Upper lobe of right lung (tissue), 1 donor: ENCODE data around the gene PRR33. TPM values are rescaled to one million over a fixed set of nuclear protein-coding genes. Genes with fewer than 3 reads are reported as not detected.
"Not testable (repeated sequence)": the region's sequence is repeated elsewhere in the genome, so short reads cannot be mapped to it uniquely, and the experiment has no call there.

ENCODE experiments used
- ATAC-seq: fragments of 200-7000 bp; cut with Tn5 transposase; one replicate; pipeline ENCODE4 v1.9.1; 2020; ENCODE audit warnings: mild to moderate bottlenecking, moderate library complexity
- DNase-seq: peaks from one replicate; pipeline ENCODE4 v3.0.0-alpha.2; 2020
- H3K27ac ChIP-seq: fragments of 200-600 bp; one replicate; pipeline ENCODE4 v1.8.0; 2022
- H3K27me3 ChIP-seq: fragments of 200-600 bp; one replicate; pipeline ENCODE4 v1.8.0; 2022; ENCODE audit warnings: mild to moderate bottlenecking
- H3K36me3 ChIP-seq: fragments of 200-600 bp; one replicate; pipeline ENCODE4 v1.8.0; 2022
- H3K4me1 ChIP-seq: fragments of 200-600 bp; one replicate; pipeline ENCODE4 v1.8.0; 2022
- H3K4me3 ChIP-seq: fragments of 200-600 bp; one replicate; pipeline ENCODE4 v1.8.0; 2022; ENCODE audit warnings: mild to moderate bottlenecking
- H3K9me3 ChIP-seq: fragments of 200-600 bp; one replicate; pipeline ENCODE4 v1.8.0; 2022
- intact Hi-C: fragments of 100-400 bp; cut with DNase I; formaldehyde crosslinking; loops from one replicate; pipeline ENCODE4 v1.11.0; 2022
- total RNA-seq: library from RNA; stranded (reverse); fragmentation: NEBNext Ultra II Directional; extraction: Animal tissue kit (Norgen Biotek cat#: 25700); gene quantifications from one replicate; pipeline ENCODE4 v1.2.1, GENCODE V29; 2021
- TF ChIP-seq, protein P1 (sequence below): fragments of 200-600 bp; IDR thresholded peaks from one replicate; pipeline ENCODE4 v1.8.0; 2022; ENCODE audit warnings: antibody characterized with exemption
- donor health status: DM: no; HTN: yes; CAD: no; lungs with severe emphysema.

The PRR33 gene
- total RNA-seq, 1 donor from 2014 or later: not detected

- no peaks in the 10 kb centered on the region for H3K9me3 ChIP-seq
- H3K36me3 ChIP-seq: no peaks in the 10 kb centered on the region
- H3K4me3 ChIP-seq: no peak overlapping the region
- intact Hi-C loops: no loop called here
- TF ChIP-seq, protein P1, sequence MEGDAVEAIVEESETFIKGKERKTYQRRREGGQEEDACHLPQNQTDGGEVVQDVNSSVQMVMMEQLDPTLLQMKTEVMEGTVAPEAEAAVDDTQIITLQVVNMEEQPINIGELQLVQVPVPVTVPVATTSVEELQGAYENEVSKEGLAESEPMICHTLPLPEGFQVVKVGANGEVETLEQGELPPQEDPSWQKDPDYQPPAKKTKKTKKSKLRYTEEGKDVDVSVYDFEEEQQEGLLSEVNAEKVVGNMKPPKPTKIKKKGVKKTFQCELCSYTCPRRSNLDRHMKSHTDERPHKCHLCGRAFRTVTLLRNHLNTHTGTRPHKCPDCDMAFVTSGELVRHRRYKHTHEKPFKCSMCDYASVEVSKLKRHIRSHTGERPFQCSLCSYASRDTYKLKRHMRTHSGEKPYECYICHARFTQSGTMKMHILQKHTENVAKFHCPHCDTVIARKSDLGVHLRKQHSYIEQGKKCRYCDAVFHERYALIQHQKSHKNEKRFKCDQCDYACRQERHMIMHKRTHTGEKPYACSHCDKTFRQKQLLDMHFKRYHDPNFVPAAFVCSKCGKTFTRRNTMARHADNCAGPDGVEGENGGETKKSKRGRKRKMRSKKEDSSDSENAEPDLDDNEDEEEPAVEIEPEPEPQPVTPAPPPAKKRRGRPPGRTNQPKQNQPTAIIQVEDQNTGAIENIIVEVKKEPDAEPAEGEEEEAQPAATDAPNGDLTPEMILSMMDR: no peak
- H3K27me3 ChIP-seq: no peaks in the 10 kb centered on the region
- no peaks in the 10 kb centered on the region for H3K4me1 ChIP-seq
- ATAC-seq (peak; percentile 64), DNase-seq (peak; percentile 71)
- peak overlapping the region; percentile 17 for H3K27ac ChIP-seq
Measured at GRCh38 chr11:1889224-1889930, 2.3 kb downstream of the PRR33 start.

- TF ChIP-seq, protein P1: no peak
- H3K27ac ChIP-seq: no peak overlapping the region
Measured at GRCh38 chr11:1888811-1889210, 2.9 kb downstream of the PRR33 start.

DNA sequence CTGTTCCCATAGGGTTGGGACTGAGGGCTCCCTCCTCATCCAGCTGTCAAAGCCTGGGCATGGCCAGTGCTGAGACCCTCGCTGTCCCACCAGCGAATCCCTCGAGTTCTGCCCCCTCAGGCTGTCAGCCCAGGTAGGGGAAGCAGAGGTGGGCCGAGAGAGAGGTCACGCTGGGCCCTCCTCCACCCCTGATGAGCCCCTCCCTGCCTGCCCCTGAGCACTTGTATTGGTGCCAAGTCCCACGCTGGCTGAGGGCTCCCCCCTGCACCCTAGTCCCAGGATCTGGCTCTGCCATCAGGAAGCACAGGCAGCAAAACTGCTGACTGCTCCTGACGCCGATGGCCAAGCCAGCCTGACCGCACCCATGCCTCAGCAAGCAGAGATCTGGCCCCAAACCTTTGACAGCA is 3.3 kb downstream of the PRR33 start:
- DNase-seq (no peak), ATAC-seq (no peak)
- Histone ChIP-seq H3K4me3 (no peak overlapping the region), H3K4me1 (no peaks in the 10 kb centered on the region), H3K27me3 (no peaks in the 10 kb centered on the region), H3K27ac (no peak overlapping the region), H3K9me3 (no peaks in the 10 kb centered on the region), H3K36me3 (no peaks in the 10 kb centered on the region)
- intact Hi-C loops: no loop called here
- TF ChIP-seq, protein P1: no peak

More at GRCh38 chr11:1888811-1889210, 2.9 kb downstream of the PRR33 start:
- no peak for ATAC-seq
- intact Hi-C loops: no loop called here
- DNase-seq: no peak
- Histone ChIP-seq H3K4me1 (no peaks in the 10 kb centered on the region), H3K36me3 (no peaks in the 10 kb centered on the region), H3K4me3 (no peak overlapping the region), H3K9me3 (no peaks in the 10 kb centered on the region), H3K27me3 (no peaks in the 10 kb centered on the region)

DNA sequence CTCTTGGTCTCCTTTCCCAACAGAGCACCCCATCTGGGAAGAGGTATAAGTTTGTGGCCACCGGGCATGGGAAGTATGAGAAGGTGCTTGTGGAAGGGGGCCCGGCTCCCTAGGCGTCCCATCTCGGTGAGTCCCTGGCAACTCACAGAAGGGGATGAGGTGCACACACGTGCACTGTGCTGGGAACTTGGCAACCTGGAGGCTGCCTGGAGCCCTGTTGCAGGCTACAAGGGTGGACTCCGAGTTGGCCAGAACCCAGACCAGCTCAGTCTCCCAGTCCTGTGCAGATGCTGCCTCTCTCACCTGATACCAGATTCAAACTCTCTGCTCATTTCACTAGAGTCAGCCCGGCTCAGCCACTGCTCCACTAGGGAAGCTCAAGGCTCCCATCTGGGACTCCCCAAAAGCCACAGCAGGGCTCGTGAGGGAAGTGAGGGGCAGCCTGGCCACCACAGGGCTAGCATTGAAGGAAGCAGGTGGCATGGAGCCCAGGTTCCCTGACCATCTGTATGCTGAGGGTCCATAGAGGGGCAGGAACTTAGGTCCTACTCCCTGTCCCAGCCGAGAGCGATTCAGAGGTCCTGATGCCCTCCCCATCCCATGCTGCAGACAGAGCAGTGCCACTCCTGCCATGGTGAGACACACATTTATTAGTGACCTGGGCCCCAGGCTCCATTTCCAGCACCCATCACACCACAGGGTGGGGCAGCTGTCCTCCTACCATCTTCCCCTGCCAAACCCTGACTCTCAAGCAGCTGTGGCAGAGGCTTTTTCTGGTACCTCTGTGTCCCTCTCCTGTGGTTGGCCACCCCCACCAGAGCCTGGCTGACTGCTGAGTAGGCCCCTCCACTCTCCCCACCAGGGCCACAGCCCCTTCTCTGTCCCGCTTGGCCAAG is 4.0 kb downstream of the PRR33 start:
- TF ChIP-seq, protein P1: no peak
- DNase-seq (peak; percentile 53), ATAC-seq (no peak)
- Histone ChIP-seq H3K27me3 (no peaks in the 10 kb centered on the region), H3K4me1 (no peaks in the 10 kb centered on the region), H3K27ac (no peak overlapping the region), H3K36me3 (no peaks in the 10 kb centered on the region), H3K9me3 (no peaks in the 10 kb centered on the region), H3K4me3 (no peak overlapping the region)
- intact Hi-C loops: no loop called here

GRCh38 chr11:1886551-1886950 is 5.1 kb downstream of the PRR33 start:
- ATAC-seq, H3K4me3 ChIP-seq, intact Hi-C loops, H3K27me3 ChIP-seq, H3K4me1 ChIP-seq, H3K27ac ChIP-seq, H3K9me3 ChIP-seq, H3K36me3 ChIP-seq: not testable (repeated sequence)
- DNase-seq: peak; percentile 35

DNA sequence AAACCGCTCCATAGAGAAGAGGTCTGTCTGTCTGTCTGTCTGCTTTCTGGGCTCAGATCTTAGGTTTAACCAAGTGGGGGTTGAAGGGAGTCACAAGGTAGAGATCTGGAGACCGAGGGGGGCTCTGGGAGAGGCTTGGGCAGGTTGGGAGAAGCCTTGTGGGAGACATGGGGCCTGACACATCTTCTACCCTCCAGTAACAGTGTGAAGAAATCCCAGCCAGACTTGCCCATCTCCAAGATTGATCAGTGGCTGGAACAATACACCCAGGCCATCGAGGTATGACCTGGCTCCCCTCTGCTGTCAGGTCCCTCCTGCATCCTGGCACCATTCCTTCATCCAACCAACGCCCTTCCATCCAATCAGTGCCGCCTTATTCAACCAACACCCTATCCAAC is 7.4 kb downstream of the PRR33 start:
- TF ChIP-seq, protein P1: no peak
- Histone ChIP-seq H3K27me3 (no peaks in the 10 kb centered on the region), H3K9me3 (no peaks in the 10 kb centered on the region), H3K27ac (no peak overlapping the region), H3K36me3 (no peaks in the 10 kb centered on the region), H3K4me1 (peaks cover 5% of the 10 kb centered on the region), H3K4me3 (no peak overlapping the region)
- intact Hi-C loops: no loop called here
- ATAC-seq (no peak), DNase-seq (no peak)
